H1 (cell line): Measurements from ENCODE around the gene SPARC. TPM values are rescaled to one million over a fixed set of nuclear protein-coding genes. Genes with fewer than 3 reads are reported as not detected.

ENCODE experiments used
- CEBPB ChIP-seq: IDR thresholded peaks from 2 replicates; pipeline ENCODE4 v1.6.1; 2012; ENCODE audit warnings: low read depth, low read length
- CTCF ChIP-seq, 3 experiments: IDR thresholded peaks; 1 replicate in 2 of 3; 2 replicates in 1 of 3; pipeline versions ENCODE4 v1.5.1 to v1.6.1; 2011; ENCODE audit warnings: low read length in 3 of 3, mild to moderate bottlenecking in 3 of 3, inconsistent platforms in 2 of 3, low read depth in 1 of 3, moderate library complexity in 1 of 3; ENCODE audit not compliant: insufficient read depth in 1 of 3; ENCODE audit errors: control extremely low read depth in 1 of 3
- KDM1A ChIP-seq: fragments of 200-600, 300-600 bp; sonication (generic); IDR thresholded peaks from 2 replicates; pipeline ENCODE4 v1.7.1; 2016; ENCODE audit warnings: mild to moderate bottlenecking, low read length, borderline replicate concordance
- RNF2 ChIP-seq: fragments of 200-900, 300-1000 bp; sonication (generic); IDR thresholded peaks from 2 replicates; pipeline ENCODE4 v1.7.1; 2016; ENCODE audit warnings: borderline replicate concordance, low read depth, mild to moderate bottlenecking, antibody characterized with exemption, low read length; ENCODE audit not compliant: poor library complexity, severe bottlenecking; ENCODE audit errors: missing control alignments
- TAF1 ChIP-seq: IDR thresholded peaks from 2 replicates; pipeline ENCODE4 v1.6.1; 2011; ENCODE audit warnings: mild to moderate bottlenecking, low read depth, low read length
- polyA plus RNA-seq, 7 experiments: library from polyadenylated mRNA; depleted of rRNA in 3 of 7; stranded (reverse) in 5 of 7; unstranded in 2 of 7; fragments of >200 nt in 5 of 7; fragments of 200-250 nt in 2 of 7; gene quantifications; 1 replicate in 5 of 7; 2 replicates in 1 of 7; 4 replicates in 1 of 7; pipeline versions ENCODE4 v1.2.1 to v1.2.3, GENCODE V29; 2011 to 2013; ENCODE audit warnings: missing spikeins in 2 of 7, mixed read lengths in 2 of 7
- total RNA-seq: library from RNA; stranded (reverse); fragmentation: NEBNext Ultra II Directional; extraction: Animal tissue kit (Norgen Biotek cat#: 25700); gene quantifications from 2 replicates; pipeline ENCODE4 v1.2.1, GENCODE V29; 2021

The SPARC gene
- total and polyA plus RNA-seq, 2 of the 8 experiments (the other 6 are each of a cell fraction or from before 2014, with no cell fraction given): 375 to 438 TPM

GRCh38 chr5:151619812-151620460 is 66.8 kb downstream of the SPARC start (continued):
- TF ChIP-seq RNF2 (no peak), TAF1 (0 out of 2 replicates have a peak, but pooled peaks have one; percentile 61), KDM1A (peak; percentile 51; the same call in 1 of the 2 replicates), CEBPB (0 out of 2 replicates have a peak, but pooled peaks have one; percentile 3), CTCF (IDR thresholded peaks at IDR 0.05; ENCODE audit: control extremely low read depth in 1 of 3, insufficient read depth in 1 of 3, low read depth in 1 of 3, low read length in 3 of 3) (no peak)
